ENCODE results near the gene ATP12A.

DNA sequence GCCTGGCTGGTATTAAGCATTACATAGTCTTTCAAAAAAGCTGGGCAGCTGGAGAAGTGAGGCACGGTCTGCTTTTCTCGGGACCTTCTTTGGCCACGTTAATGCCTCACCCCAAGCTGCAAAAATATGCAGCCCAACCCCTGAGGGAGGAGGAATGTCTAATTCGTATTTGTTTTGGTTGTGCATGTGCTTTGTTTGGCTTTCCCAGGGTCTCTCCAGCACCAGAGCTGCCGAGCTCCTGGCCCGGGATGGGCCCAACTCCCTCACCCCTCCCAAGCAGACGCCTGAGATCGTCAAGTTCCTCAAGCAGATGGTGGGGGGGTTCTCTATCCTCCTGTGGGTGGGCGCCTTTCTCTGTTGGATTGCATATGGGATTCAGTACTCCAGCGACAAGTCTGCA, 7.9 kb downstream of the ATP12A start:
- TF ChIP-seq CTCF (IDR thresholded peaks at IDR 0.05; ENCODE audit: poor library complexity) (no peak), EZH2phosphoT487 (IDR thresholded peaks at IDR 0.05; ENCODE audit: low read depth, severe bottlenecking, unreplicated experiment) (no peak), EZH2 (IDR thresholded peaks at IDR 0.05; ENCODE audit: borderline replicate concordance) (no peak)

All from hepatocyte (in vitro differentiated cells).